ENCODE results near the gene PCNX2. TPM values are rescaled to one million over a fixed set of nuclear protein-coding genes. Genes with fewer than 3 reads are reported as not detected.

Gene PCNX2
- polyA plus RNA-seq, 1 donor (not counting 4 experiments of a cell fraction or from before 2014, with no cell fraction given) = 18.0 TPM

- Histone ChIP-seq H3K4me3 (ENCODE audit: control insufficient read depth in 2 of 3, extremely low read depth in 1 of 3, insufficient read depth in 2 of 3, low read depth in 1 of 3, low read length in 3 of 3) (no peak overlapping the region), H3K9me3 (ENCODE audit: control insufficient read depth, low read depth, low read length) (no peaks in the 10 kb centered on the region), H3K4me2 (ENCODE audit: control insufficient read depth, extremely low read depth, insufficient read depth, low read depth, low read length) (no peak overlapping the region), H3K9me1 (ENCODE audit: control insufficient read depth, extremely low read depth, insufficient read depth, low read length) (no peaks in the 10 kb centered on the region), H3K9ac (ENCODE audit: control insufficient read depth, extremely low read depth, insufficient read depth, low read length) (no peak overlapping the region), H2AFZ (ENCODE audit: control insufficient read depth, low read length) (no peak overlapping the region), H3K27me3 (ENCODE audit: control insufficient read depth, extremely low read depth, insufficient read depth, low read length) (no peaks in the 10 kb centered on the region), H3K27ac (ENCODE audit: control insufficient read depth, insufficient read depth, low read length) (no peak overlapping the region), H3K4me1 (ENCODE audit: control insufficient read depth, extremely low read depth, insufficient read depth, low read length) (peaks cover under 1% of the 10 kb centered on the region), H3K36me3 (ENCODE audit: control insufficient read depth in 2 of 2, extremely low read depth in 1 of 2, insufficient read depth in 2 of 2, low read length in 2 of 2) (no peaks in the 10 kb centered on the region), H4K20me1 (ENCODE audit: control insufficient read depth, extremely low read depth, insufficient read depth, low read length) (no peaks in the 10 kb centered on the region), H3K79me2 (ENCODE audit: control insufficient read depth, insufficient read depth, low read length) (no peaks in the 10 kb centered on the region)
- DNase-seq (ENCODE audit: low read depth, low spot score) = no peak
- TF ChIP-seq CTCF (optimal IDR thresholded peaks at IDR 0.05 in 1 of 3, IDR thresholded peaks at IDR 0.05 in 1 of 3, conservative IDR thresholded peaks at IDR 0.05 in 1 of 3; ENCODE audit: extremely low read depth in 1 of 3, insufficient read depth in 2 of 3, low read length in 3 of 3) = no peak
- TF ChIP-seq EZH2 (IDR thresholded peaks at IDR 0.05; ENCODE audit: low read length) = no peak
- FAIRE-seq = no peak
- dilution Hi-C loops (cut with MboI; ENCODE audit: extremely low pct_ligation_motif_present, low sequenced_read_pairs) = no loop called here
These were observed 351.2 kb downstream of the PCNX2 start for GRCh38 chr1:232944347-232944746.

GRCh38 chr1:232943679-232944252 lies 351.8 kb downstream of the PCNX2 start:
- dilution Hi-C loops (cut with MboI; ENCODE audit: extremely low pct_ligation_motif_present, low sequenced_read_pairs) = no loop called here
- Histone ChIP-seq H3K4me1 (ENCODE audit: control insufficient read depth, extremely low read depth, insufficient read depth, low read length) (no peaks in the 10 kb centered on the region), H3K27me3 (ENCODE audit: control insufficient read depth, extremely low read depth, insufficient read depth, low read length) (no peaks in the 10 kb centered on the region), H4K20me1 (ENCODE audit: control insufficient read depth, extremely low read depth, insufficient read depth, low read length) (no peaks in the 10 kb centered on the region), H3K27ac (ENCODE audit: control insufficient read depth, insufficient read depth, low read length) (no peak overlapping the region), H3K4me3 (ENCODE audit: control insufficient read depth in 2 of 3, extremely low read depth in 1 of 3, insufficient read depth in 2 of 3, low read depth in 1 of 3, low read length in 3 of 3) (no peak overlapping the region), H3K79me2 (ENCODE audit: control insufficient read depth, insufficient read depth, low read length) (no peaks in the 10 kb centered on the region), H3K9me1 (ENCODE audit: control insufficient read depth, extremely low read depth, insufficient read depth, low read length) (no peaks in the 10 kb centered on the region), H3K9ac (ENCODE audit: control insufficient read depth, extremely low read depth, insufficient read depth, low read length) (no peak overlapping the region), H2AFZ (ENCODE audit: control insufficient read depth, low read length) (no peak overlapping the region), H3K4me2 (ENCODE audit: control insufficient read depth, extremely low read depth, insufficient read depth, low read depth, low read length) (no peak overlapping the region), H3K9me3 (ENCODE audit: control insufficient read depth, low read depth, low read length) (no peaks in the 10 kb centered on the region), H3K36me3 (ENCODE audit: control insufficient read depth in 2 of 2, extremely low read depth in 1 of 2, insufficient read depth in 2 of 2, low read length in 2 of 2) (no peaks in the 10 kb centered on the region)
- DNase-seq (ENCODE audit: low read depth, low spot score) = no peak
- no peak for FAIRE-seq
- TF ChIP-seq CTCF (optimal IDR thresholded peaks at IDR 0.05 in 1 of 3, IDR thresholded peaks at IDR 0.05 in 1 of 3, conservative IDR thresholded peaks at IDR 0.05 in 1 of 3; ENCODE audit: extremely low read depth in 1 of 3, insufficient read depth in 2 of 3, low read length in 3 of 3) (no peak), EZH2 (IDR thresholded peaks at IDR 0.05; ENCODE audit: low read length) (no peak)
